HG02852 (cell line): Measurements from ENCODE around the gene ATAD3B.
"Not testable (repeated sequence)": the region's sequence is repeated elsewhere in the genome, so short reads cannot be mapped to it uniquely, and the experiment has no call there.

Experiments
- ATAC-seq: cut with Tn5 transposase; IDR thresholded peaks from one replicate; pipeline ENCODE4 v1.9.1; 2021; ENCODE audit warnings: mild to moderate bottlenecking, moderate library complexity; ENCODE audit not compliant: unreplicated experiment

ATAD3B gene

GRCh38 chr1:1477206-1477605, 5.6 kb downstream of the ATAD3B start:
- ATAC-seq: no peak

- no peak for ATAC-seq
Measured at GRCh38 chr1:1479547-1480487, 8.3 kb downstream of the ATAD3B start.

- ATAC-seq: not testable (repeated sequence)
Measured at GRCh38 chr1:1480488-1480867, 8.9 kb downstream of the ATAD3B start.

GRCh38 chr1:1481811-1482210, 10.2 kb downstream of the ATAD3B start:
- not testable (repeated sequence) for ATAC-seq

GRCh38 chr1:1482856-1483255, 11.3 kb downstream of the ATAD3B start:
- ATAC-seq: no peak

- ATAC-seq: no peak
Measured at GRCh38 chr1:1483714-1484113, 12.1 kb downstream of the ATAD3B start.

GRCh38 chr1:1484976-1485750, 13.6 kb downstream of the ATAD3B start:
- not testable (repeated sequence) for ATAC-seq

GRCh38 chr1:1485755-1486317, 14.3 kb downstream of the ATAD3B start:
- ATAC-seq: not testable (repeated sequence)

GRCh38 chr1:1487701-1488100, 16.1 kb downstream of the ATAD3B start:
- no peak for ATAC-seq

GRCh38 chr1:1489231-1489630, 17.7 kb downstream of the ATAD3B start:
- ATAC-seq: no peak

- no peak for ATAC-seq
Measured at GRCh38 chr1:1489861-1490260, 18.3 kb downstream of the ATAD3B start.

- no peak for ATAC-seq
Measured at GRCh38 chr1:1490633-1491230, 19.2 kb downstream of the ATAD3B start.

GRCh38 chr1:1491601-1492000, 20.0 kb downstream of the ATAD3B start:
- no peak for ATAC-seq

- ATAC-seq: not testable (repeated sequence)
Measured at GRCh38 chr1:1494311-1494710, 22.7 kb downstream of the ATAD3B start.

GRCh38 chr1:1495461-1495975, 24.0 kb downstream of the ATAD3B start:
- not testable (repeated sequence) for ATAC-seq

GRCh38 chr1:1504777-1505365, 33.3 kb downstream of the ATAD3B start:
- not testable (repeated sequence) for ATAC-seq

- not testable (repeated sequence) for ATAC-seq
Measured at GRCh38 chr1:1505366-1505798, 33.8 kb downstream of the ATAD3B start.

GRCh38 chr1:1505801-1506200, 34.2 kb downstream of the ATAD3B start:
- not testable (repeated sequence) for ATAC-seq

- no peak for ATAC-seq
Measured at GRCh38 chr1:1507305-1507704, 35.7 kb downstream of the ATAD3B start.

- not testable (repeated sequence) for ATAC-seq
Measured at GRCh38 chr1:1508775-1509464, 37.4 kb downstream of the ATAD3B start.
